SHP77 (cell line): Measurements from ENCODE around the gene DCAF5.
"Not testable (repeated sequence)": the region's sequence is repeated elsewhere in the genome, so short reads cannot be mapped to it uniquely, and the experiment has no call there.

Experiments used
- DNase-seq, 2 experiments: peaks; one replicate each; lab custom pipeline; 2025; lab: John Stamatoyannopoulos, UW

DCAF5 gene

DNA sequence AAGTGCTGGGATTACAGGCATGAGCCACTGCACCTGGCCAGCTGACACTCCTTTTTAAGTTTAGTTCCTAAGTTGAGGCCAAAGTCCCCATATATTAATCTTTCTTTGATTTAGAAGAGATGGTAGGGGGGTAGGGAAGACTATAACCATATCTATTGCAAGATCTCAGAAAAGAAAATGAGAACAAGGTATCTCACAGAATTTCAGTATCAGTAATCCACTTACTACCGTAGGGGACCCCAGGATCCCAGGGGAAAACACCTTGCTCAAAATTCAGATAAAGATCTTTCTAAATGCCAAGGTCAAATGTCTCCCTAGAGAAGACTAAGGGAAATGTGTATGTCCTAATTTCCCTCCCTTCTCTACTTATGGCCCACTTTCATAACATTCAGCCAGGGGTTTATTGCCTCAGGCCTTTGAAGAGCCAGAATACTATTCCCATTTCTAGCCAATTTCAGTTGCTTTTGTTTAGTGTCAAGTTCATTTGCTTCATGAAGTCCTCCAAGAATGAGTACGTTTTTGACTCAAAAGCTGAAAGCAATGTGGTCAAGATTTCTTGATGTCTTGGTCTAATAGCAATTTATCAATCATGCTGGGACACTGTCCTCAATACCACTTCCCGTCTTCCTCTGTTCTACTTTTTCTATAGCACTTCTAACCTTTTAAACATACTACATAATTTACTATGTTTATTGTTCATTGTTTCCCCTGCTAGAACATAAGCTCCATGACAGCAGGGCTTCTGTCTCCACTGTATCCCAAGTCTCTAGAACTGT is 86.3 kb downstream of the DCAF5 start:
- no peak for DNase-seq

DNA sequence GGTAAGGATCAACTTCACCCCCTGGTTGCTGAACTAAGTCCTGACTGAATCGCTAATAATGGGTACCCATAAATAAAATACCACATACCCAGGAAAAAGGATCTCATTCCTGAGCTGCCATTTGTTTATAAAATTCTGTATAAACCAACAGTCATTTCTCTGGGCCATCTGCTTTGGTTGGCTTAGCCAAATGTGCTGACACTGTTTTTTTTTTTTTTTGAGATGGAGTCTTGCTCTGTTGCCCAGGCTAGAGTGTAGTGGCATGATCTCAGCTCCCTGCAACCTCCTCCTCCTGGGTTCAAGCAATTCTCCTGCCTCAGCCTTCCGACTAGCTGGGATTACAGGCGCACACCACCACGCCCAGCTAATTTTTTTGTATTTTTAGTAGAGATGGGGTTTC is 87.0 kb downstream of the DCAF5 start:
- DNase-seq = not testable (repeated sequence)

DNA sequence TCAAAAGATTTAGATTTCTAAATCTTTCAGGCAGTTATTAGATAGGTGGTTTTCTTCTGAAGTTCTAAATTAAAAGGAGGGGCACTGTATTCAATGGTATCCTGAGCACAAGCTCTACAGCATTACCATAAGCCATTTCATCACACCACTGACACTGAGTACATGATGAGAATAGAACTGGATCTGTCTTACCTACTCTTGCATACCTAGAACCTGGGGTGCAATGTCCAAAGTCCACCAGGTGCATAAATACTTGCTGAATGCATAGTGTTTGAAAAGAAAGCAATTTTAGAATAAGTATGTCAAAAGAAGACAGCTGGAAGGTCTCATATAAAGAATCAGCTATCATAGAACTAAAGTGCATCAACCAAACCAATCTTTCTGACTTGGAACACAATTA is 88.3 kb downstream of the DCAF5 start:
- DNase-seq = no peak

DNA sequence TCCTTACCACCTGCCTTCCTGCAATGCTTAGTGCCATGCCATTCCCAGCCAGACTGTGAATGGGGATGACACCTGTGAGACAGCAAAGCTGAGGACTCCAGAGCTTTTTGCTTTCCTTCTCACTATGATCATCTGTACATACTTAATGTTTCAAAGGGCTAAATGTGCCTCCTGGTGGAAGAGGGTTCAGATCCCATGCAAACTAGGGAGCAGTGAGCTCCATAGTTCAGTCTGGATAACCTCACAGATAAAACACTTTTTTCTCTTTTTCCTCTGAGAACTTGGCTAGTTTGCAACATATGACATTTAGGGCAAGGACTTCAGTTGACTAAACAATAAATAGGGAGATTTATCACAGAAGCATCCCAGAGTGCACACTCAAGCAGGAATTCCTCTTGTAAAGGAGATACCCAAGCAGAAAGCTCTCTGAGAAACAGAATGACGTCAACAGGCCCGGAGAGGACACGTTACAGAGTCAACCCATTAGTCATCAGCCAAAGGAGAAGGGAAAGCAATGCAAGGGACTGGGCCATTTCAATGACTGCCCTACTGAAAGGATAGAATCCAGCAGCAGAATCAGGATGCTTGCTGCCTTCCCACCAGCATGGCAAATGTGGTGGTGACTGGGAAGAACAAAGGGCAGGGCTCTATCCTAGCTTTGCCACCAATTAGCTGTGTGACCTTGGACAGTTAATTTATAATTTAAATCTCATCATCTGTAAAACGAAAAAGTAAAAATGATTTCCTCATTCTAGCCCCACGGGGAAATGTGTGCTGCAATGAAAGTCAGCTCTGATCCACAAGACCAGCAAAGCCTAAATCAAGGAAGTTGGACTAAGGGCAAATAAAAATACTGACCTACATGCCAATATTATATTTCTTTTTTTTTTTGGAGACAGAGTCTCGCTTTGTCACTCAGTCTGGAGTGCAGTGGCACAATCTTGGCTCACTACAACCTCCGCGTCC is 93.0 kb downstream of the DCAF5 start:
- DNase-seq = no peak

DNA sequence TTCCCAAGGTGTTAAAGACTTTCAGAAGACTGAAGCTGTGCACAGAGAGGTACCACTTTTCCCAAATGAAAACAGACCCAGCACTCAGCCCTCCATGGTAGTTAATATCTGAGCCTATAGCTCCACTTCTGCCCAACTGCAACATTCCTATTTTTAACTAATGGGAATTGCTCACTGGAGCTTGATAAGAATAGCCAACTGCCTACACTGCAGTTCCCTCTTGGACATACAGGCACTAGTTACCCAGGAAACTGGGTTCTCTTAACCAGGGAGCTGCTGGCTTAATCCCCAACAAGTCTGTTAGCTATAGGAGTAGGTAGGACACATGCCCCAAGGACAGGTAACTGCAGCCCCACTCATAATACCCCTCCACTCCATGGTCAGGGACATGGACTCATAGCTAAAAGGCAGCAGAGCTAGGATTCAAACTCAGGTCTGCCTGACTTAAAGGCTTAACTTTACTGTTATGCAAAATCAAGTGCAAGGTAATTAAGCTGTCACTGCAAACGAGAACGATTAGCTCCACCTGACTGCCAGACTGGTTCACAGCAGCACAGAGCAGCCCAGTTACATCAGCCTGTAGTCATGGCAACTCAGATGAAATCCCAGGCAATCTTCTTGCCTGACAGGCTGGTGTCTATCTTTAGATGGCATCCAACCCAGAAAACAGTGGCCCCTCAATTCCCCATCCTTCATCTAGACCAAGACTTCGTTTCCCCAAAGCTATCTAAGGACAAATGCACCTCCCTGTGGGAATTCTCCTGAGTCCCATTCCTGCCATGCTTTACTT is 96.7 kb downstream of the DCAF5 start:
- no peak for DNase-seq

DNA sequence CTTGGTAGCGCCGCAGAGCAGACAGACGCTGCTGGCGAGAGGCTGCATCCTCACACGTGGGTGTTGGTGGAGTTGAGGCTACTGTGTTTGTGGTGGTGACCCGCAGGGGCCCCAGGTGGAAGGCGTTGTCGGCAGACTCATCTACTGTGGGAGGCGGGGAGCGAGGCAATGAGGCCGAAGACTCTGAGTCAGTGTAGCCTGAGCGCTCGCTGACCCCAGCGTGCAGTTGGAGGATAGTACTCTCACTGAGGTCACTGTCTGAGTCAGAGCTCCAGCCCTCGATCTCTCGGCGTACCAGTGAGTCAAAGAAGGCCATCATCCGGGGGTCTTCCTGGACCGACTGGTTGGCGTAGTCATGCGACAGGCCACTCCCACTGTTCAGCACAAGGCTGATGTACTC is 97.8 kb downstream of the DCAF5 start:
- DNase-seq = no peak

DNA sequence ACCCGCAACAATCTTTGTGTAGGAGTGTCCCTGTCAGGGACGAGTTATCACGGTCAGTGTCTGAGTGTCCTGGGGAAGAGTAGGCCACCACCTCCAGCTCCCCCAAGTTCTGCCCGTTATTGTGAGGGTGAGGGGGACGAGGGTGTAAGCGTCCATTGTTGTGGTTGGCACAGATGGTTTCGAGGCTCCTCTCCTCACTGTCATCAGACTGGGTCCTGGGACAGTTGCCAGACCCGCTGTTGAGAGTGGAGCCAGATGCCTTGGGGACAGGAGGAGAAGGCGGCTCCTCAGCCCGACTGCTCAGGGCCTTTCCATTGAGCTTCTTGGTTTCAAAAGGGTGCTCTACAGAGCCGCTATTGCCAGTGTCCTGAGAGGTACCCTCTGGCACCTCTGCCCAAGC is 98.9 kb downstream of the DCAF5 start:
- DNase-seq = no peak

DNA sequence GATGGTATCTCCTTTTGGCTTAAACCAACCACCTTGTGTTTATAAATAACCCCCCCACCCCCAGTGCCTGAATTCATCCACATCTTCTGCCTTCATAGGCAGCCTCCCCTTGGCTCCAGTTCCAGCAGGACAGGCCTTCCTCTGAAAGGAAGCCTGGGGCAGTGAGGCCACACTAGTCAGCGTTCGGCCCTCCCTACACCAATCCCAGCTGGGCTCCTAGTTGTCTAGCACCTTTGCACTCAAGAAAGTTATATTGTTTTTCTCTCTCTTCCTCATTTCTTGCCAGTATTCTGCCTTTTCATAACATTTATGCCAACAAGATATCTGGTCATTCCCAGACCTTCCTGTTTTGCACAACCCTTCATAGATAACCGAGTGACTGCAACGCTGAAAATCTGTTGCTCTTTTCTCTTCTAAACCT is 100.7 kb downstream of the DCAF5 start:
- no peak for DNase-seq

DNA sequence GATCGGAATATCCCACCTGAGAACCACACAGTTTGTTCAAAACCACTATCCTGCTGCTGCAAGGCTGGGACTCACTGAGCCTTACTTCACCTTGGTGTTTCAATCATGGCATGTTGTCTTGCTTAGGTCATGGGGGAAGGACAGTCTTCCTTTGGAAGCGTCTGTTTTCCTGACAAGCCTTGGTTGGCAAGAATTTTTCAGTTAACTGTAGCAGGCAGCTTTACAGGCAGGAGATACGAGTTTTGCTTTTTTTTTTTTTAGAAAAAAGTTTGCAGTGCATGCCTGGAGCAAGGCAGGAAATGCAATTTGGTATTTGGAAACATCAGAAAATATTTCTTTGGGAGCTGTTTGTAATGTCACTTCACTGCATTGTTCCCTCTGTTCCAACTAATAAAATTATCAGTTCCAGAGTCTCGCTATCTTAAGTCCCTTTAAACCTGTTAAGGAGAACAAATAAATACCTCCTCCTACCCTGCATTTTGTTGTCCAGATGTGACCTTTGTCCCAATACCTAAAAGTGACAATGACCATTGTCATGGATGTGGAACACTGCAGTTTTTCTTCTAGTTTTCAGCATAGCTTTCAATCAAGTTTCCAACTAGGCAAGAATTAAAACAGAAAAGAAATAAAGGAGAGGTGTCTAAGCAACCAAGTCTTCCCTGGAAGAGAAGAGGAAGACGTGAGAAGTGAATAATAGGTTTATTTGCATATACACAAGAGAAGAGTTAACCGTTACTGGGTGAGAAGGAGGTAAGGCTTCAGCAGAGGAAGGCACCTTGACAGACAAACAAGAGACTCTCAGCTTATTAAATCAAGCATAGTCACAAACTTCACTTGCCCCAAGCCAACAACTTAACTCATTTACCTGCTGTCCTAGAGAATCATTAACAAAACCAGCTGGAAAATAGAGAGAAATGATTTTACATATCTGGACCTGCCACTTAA is 102.4 kb downstream of the DCAF5 start:
- no peak for DNase-seq

DNA sequence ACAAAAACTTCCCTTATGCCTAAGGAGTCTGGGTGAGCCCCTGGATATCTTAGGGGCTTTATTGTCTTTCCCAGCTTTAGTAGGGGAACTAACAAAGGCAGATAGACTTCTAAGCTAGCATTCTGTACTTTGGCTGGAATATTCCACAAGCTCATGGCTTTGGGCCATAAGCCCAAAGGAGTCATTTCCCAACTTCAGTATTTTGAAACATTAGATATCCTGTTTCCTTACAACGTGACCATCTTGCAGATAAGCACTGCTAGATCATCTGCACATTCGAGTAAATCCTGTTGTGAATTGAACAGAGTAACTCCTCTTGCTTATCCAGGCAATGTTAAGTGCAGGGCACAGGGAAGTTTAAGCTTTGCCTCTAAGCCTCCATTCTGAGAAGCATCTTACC is 103.2 kb downstream of the DCAF5 start:
- no peak for DNase-seq

DNA sequence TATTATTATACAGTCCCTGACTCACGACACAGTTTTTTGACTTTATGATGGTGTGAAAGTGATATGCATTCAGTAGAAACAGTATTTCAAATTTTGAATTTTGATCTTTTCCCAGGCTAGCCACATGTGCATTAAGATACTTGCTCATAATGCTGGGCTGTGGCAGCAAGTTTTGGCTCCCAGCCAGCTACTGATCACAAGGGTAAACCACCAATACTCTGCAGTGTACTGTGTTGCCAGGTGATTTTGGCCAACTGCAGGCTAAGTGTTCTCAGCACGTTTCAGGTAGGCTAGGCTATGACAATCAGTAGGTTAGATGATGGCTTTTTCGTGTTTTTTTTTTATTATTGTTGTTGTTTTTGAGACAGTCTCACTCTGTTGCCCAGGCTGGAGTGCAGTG is 104.5 kb downstream of the DCAF5 start:
- DNase-seq = peak in 1 of 2 experiments; percentile 14

DNA sequence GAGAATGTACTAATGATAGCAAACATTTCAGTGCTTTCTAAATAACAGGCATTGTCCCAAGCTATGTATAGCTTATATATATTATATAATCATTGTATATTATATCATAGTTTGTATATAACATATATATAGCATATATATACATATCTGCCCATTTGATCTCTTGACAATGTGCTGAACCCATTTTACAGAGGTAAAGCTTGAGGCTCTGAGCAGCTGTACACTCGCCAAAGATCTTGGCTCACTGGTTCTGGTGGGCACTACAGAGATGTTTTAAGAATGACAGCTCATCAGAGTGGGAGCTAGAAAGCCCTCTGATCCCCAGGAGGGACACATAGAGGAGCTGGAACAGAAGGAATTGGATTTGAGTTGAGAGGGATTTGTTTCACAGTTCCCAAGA is 105.7 kb downstream of the DCAF5 start:
- no peak for DNase-seq

DNA sequence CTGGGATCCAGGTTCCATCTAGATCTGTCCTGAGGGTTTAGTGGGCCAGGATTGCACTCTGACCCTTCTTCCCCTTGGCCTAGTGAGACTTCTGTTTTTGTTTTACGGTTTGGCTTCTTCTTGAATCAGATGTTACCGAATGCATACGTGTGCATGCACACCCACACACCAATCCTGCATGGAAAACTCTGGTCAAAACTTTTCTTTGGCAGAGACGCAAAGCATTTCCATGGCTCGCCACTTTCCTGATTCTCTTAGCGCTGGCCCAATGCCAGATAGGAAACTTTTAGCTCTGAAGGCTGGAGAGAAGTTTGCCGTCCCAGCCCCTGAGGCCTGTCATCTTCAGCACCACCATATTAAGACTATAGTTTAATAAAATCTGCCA is 106.5 kb downstream of the DCAF5 start:
- DNase-seq = no peak

DNA sequence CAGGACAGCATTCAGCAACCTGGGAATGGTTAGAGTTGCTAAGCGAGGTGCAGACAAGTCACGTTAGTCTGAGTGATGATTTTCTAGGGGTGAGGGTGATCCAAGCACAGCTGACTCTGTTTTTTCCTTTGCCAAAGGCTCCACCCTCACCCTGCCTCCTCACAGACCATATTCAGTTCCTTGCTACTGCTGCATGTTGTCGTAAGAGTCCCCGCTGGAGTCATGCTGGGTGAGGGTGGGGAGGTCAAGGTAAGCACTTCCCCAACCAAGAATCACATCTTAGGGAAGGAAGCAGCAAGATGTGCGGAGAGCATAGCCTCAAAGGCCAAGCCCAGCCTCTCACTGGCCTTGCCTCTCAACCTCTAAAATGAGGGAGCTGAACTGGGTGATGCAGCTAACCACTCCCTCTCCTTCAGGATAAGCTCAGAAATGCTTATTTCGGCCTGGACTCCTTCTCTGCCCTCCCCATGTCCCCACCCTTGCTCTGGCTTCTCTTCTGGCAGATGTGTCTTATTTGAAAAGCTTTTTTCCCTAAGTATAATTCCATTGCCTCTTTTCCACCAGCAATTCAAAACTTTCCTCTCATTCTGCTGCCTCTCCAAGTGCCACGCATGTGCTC is 107.0 kb downstream of the DCAF5 start:
- DNase-seq = no peak

DNA sequence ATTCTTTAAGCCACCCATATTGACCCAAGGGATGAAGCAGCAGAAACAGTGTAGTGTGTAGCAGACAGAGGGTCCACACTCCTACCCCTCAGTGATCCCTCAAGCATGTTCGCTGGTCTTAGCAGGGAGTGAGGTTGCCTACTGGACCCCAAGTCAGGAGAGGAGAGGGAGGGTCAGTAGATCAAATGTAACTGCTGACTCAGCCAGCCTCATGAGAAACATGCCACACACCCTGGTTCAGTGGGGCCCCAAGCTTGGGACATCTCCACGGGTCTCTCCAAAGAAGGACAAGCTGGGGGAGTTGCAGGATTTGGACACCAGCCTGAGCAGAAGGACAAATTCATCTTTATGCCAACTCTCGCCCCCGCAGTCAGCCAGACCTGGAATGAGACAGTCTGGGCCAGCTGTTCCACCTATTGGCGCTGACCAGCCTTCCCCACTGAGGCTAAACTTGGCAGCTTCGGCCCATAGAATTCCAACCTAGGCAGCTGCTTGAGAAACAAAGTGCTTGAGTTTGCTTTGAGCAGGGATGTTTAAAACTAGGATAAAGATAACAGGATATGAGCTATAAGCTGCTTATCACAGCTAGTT is 107.9 kb downstream of the DCAF5 start:
- DNase-seq = no peak

DNA sequence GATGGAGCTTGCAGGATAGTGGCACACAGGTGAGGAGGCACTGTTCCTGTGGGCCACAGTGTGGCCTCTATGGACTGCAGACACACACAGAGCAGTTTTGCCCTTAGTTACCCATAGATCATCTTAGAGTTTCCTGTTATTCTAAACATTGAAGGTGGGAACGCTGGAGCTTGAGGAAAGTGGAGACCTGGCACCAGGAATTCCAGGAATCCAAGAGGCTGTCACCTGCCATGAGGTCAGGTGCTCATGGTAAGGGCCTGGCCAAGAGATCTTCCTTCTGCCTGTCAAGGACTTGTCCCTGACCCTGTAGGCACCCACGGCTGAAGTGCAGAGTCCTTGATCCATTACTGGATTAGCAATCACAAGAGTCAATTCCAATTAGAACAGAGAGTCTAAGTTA is 108.6 kb downstream of the DCAF5 start:
- DNase-seq = no peak

DNA sequence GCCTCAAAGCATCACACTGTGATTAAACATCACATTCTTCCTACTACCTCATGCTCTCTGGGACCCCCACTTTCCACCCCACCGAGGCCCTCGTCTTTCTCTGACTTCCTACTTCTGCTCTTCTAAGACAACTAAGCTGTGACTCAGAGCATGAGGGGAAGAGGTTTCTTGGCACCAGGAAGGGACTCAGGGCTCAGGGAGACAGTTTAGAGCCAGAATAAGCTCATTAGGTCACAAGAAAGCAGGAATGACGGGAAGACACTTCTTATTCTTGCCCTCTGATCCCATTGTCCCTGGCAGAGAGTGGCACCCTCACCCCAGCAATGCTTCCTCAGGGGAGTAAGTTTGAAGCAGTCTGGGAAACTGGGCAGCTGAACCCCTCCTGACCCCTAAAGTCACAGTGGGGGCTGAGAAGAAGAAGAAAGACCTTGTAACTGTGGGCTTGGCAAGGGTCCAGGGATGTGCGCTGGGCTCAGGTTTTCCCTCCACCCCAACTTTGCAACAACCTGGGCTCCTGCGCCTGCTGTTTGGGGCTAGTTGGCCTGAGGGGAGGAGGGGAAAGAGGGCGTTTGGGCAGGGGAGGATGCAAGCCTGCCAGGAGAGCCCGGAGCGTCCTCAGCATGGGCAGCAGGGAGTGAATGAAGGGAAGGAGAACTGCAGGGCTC is 109.2 kb downstream of the DCAF5 start:
- DNase-seq = no peak

DNA sequence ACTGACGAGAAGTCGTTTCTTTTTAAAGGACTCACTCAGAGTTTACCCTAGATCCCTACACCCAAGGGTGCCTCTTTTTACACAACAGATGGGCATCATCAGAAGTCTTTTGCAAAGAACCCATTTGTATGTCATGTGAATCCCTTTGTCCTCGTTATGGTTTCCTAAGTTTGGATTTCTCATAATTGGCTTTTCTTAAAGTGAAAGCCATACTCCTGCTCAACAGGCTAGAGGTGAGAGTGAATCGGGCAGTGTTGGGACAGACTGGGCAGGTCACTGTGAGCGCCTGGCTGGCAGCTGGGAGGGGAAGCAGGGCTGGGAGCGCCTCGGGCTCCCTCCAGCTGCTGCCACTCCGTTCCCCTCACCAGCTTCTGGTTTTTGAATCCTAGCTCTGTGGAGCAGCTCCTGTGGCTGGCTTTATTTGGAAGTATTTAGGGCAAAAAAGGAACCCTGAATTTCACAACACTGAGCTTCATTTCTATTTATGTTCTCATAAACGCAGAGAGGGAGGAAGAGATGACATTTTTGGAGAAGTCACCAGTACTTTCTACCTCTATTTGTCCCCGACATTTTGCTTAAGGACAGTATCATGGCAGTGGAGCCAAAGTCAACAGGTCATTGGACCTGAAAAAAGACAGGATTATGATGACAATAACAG is 110.0 kb downstream of the DCAF5 start:
- DNase-seq = peak; percentile 9 to 11

DNA sequence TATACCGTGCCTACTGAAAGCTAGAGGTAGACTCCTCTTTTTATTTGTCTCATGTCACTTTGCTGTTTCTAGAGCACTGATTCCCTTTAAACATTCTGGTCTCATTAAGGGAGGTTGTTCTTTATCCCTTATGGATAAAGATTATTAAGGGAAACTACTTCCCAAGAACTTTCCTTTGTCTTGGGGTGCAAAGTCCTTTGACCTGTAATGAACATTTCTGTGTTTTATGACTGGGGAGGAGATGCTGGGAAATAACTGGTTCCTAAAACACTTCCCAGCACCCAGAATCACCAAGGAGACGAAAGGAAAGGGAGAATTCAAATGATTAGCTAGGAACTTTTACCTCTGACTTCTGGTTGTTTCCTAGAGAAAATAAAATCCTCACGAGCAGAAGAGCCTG is 110.6 kb downstream of the DCAF5 start:
- no peak for DNase-seq
